Measurements from ENCODE around the gene PTDSS2.

The PTDSS2 gene

DNA sequence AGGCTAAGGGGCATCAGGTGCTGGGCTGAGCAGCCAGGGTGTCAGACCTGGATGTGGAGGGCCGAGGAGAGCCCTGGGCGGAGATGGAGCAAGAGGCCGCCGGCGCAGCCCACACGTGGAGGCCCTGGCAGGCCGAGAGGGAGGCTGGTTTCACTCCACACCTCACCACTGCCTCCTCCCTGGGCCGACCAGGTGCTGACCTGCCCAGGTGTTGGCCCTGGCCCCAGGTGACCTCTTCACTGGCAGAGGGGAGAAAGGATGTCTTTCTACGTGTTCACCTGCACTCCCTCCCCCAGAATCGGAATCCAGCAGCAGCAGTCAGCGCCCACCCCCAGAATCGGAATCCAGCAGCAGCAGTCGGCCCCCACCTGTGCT is 9.0 kb upstream of the PTDSS2 start:
- H3K4me3 ChIP-seq (ENCODE audit: low read depth, low read length): no peak overlapping the region
- no peak for TF ChIP-seq CTCF (conservative IDR thresholded peaks at IDR 0.05; ENCODE audit: low read depth, low read length)
- no peak for DNase-seq (ENCODE audit: low read depth)

- no peak within 1 kb of the TSS for H3K4me3 ChIP-seq (ENCODE audit: low read depth, low read length)
- TF ChIP-seq CTCF (conservative IDR thresholded peaks at IDR 0.05; ENCODE audit: low read depth, low read length): no peak
- no peak for DNase-seq (ENCODE audit: low read depth)
These were observed 8.4 kb upstream of the PTDSS2 start, which contains the start of gene ANO9 for GRCh38 chr11:441418-442274. Gene ANO9, minus strand, starts transcription at chr11:442011. Its CDS starts 85 bp downstream, at chr11:441926.

DNA sequence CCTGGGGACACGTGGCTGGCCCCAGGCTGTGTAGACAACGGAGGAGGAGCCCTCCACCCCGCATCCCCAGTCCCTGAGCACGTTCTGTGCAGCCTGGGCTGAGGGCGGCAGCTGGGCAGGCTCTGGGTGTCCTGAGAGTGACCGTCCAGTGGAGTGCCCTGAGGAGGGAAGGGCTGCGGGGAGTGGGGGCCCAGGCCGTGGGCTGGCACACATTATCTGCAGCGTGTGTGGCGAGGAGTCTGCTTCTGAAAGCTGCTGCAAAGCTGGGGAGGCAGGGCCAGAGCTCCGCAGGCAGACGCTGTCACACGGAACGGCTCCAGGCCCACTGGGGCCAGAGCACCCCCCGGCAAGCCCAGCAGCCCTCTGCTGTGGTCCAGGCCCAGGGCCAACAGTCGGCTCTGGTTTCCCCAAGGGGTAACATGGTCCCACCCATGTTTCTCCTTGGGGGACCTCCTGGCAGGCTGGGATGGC is 7.4 kb upstream of the PTDSS2 start:
- DNase-seq (ENCODE audit: low read depth): no peak
- no peak overlapping the region for H3K4me3 ChIP-seq (ENCODE audit: low read depth, low read length)
- no peak for TF ChIP-seq CTCF (conservative IDR thresholded peaks at IDR 0.05; ENCODE audit: low read depth, low read length)

- no peak overlapping the region for H3K4me3 ChIP-seq (ENCODE audit: low read depth, low read length)
- peak; percentile 79 for DNase-seq (ENCODE audit: low read depth)
- no peak for TF ChIP-seq CTCF (conservative IDR thresholded peaks at IDR 0.05; ENCODE audit: low read depth, low read length)
These were observed 6.4 kb upstream of the PTDSS2 start for GRCh38 chr11:443542-444199.

GRCh38 chr11:444396-445144 is 5.5 kb upstream of the PTDSS2 start:
- TF ChIP-seq CTCF (conservative IDR thresholded peaks at IDR 0.05; ENCODE audit: low read depth, low read length): no peak
- peak; percentile 29 for DNase-seq (ENCODE audit: low read depth)
- peak overlapping the region; percentile 7 for H3K4me3 ChIP-seq (ENCODE audit: low read depth, low read length)

DNA sequence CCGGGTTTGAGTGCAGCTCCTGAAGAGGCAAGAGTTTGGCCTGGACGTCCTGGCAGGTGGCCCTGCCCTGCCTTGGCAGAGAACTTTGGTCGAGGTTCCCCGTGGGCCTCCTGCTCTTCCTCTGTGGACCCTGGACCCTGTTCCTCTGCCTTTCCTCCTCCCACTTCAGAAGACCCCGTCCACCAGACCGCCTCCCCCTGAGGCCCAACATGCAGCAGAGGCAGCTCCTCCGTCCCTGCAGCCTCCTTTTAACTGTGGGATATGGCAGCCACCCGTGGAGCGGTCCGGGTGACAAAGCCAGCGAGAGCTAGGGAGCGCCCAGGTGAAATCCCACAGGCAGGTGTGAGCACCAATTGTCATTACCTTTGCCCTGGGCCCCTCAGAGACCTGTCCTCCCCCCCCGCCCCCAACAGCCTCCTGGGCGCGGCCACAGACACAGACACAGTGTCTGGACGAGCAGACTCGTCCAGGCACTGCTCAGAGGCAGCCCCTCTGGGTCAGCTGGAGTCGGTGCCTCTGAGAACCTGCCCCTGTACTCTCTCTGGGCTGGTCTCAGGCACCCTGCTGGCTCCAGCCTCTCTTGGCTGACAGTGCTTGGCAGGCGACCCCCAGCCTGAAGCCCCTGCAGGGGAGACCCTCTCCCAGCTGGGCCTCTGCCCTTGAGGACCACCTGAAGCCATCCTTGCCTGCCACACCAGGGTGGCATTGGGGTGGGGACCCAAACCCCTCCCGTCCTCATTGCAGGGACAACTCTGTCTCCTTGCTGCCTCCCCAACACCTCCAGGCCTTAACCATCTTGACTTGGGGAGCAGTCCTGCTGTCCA is 4.1 kb upstream of the PTDSS2 start:
- no peak for DNase-seq (ENCODE audit: low read depth)
- no peak overlapping the region for H3K4me3 ChIP-seq (ENCODE audit: low read depth, low read length)
- TF ChIP-seq CTCF (conservative IDR thresholded peaks at IDR 0.05; ENCODE audit: low read depth, low read length): no peak

Measured in choroid plexus epithelial cell (primary cell).